ENCODE measurements around the gene RAPGEF2. TPM values are rescaled to one million over a fixed set of nuclear protein-coding genes. Genes with fewer than 3 reads are reported as not detected.

The RAPGEF2 gene
- total and polyA plus RNA-seq, 4 donors: 9.4 to 51.3 (median 31.9) TPM

- Histone ChIP-seq H3K27ac (ENCODE audit: low read depth in 1 of 2, low read length in 2 of 2) (no peak overlapping the region), H3K4me1 (ENCODE audit: control insufficient read depth in 1 of 2, insufficient read depth in 2 of 2, low read length in 2 of 2) (no peaks in the 10 kb centered on the region), H3K4me3 (ENCODE audit: low read length in 2 of 2) (no peak overlapping the region), H3K36me3 (ENCODE audit: control insufficient read depth in 1 of 2, insufficient read depth in 2 of 2, low read length in 1 of 2) (peaks cover 2 to 7% of the 10 kb centered on the region in 2 donors), H3K9me3 (ENCODE audit: control insufficient read depth, low read length) (no peaks in the 10 kb centered on the region), H3K27me3 (ENCODE audit: control insufficient read depth in 1 of 2, insufficient read depth in 2 of 2, low read length in 1 of 2) (no peaks in the 10 kb centered on the region)
- WGBS, 2 donors: 97 to 100% methylated on average over 3 of the region's 3 CpGs
- no peak for ATAC-seq (ENCODE audit: low FRiP score)
- intact Hi-C loops (cut with DNase I): no loop called here
- DNase-seq: no peak
Observed at GRCh38 chr4:159355466-159355865, 252.6 kb downstream of the RAPGEF2 start.

- Histone ChIP-seq H3K9me3 (ENCODE audit: control insufficient read depth, low read length) (no peaks in the 10 kb centered on the region), H3K36me3 (ENCODE audit: control insufficient read depth in 1 of 2, insufficient read depth in 2 of 2, low read length in 1 of 2) (peaks cover 2 to 7% of the 10 kb centered on the region in 2 donors), H3K27me3 (ENCODE audit: control insufficient read depth in 1 of 2, insufficient read depth in 2 of 2, low read length in 1 of 2) (no peaks in the 10 kb centered on the region), H3K4me1 (ENCODE audit: control insufficient read depth in 1 of 2, insufficient read depth in 2 of 2, low read length in 2 of 2) (peaks cover 0 to 3% of the 10 kb centered on the region in 2 donors), H3K27ac (ENCODE audit: low read depth in 1 of 2, low read length in 2 of 2) (no peak overlapping the region), H3K4me3 (ENCODE audit: low read length in 2 of 2) (no peak overlapping the region)
- DNase-seq (no peak), ATAC-seq (ENCODE audit: low FRiP score) (no peak)
- intact Hi-C loops (cut with DNase I): no loop called here
- WGBS, 2 donors: 94% methylated on average over 8 of the region's 8 CpGs
Observed at GRCh38 chr4:159357350-159357749, 254.5 kb downstream of the RAPGEF2 start.

GRCh38 chr4:159358226-159358625 is 255.3 kb downstream of the RAPGEF2 start:
- Histone ChIP-seq H3K27ac (ENCODE audit: low read depth in 1 of 2, low read length in 2 of 2) (no peak overlapping the region), H3K4me3 (ENCODE audit: low read length in 2 of 2) (no peak overlapping the region), H3K27me3 (ENCODE audit: control insufficient read depth in 1 of 2, insufficient read depth in 2 of 2, low read length in 1 of 2) (no peaks in the 10 kb centered on the region), H3K4me1 (ENCODE audit: control insufficient read depth in 1 of 2, insufficient read depth in 2 of 2, low read length in 2 of 2) (peaks cover 0 to 3% of the 10 kb centered on the region in 2 donors), H3K9me3 (ENCODE audit: control insufficient read depth, low read length) (no peaks in the 10 kb centered on the region), H3K36me3 (ENCODE audit: control insufficient read depth in 1 of 2, insufficient read depth in 2 of 2, low read length in 1 of 2) (peaks cover 2 to 7% of the 10 kb centered on the region in 2 donors)
- ATAC-seq (ENCODE audit: low FRiP score): peak; percentile 62
- intact Hi-C loops (cut with DNase I): no loop called here
- WGBS, 2 donors: 50 to 57% methylated on average over 2 of the region's 2 CpGs
- no peak for DNase-seq

- H3K4me3 ChIP-seq (ENCODE audit: low read length in 2 of 2): no peak overlapping the region
- H3K36me3 ChIP-seq (ENCODE audit: control insufficient read depth in 1 of 2, insufficient read depth in 2 of 2, low read length in 1 of 2): peaks cover 0 to 2% of the 10 kb centered on the region in 2 donors
- no peak overlapping the region for H3K27ac ChIP-seq (ENCODE audit: low read depth in 1 of 2, low read length in 2 of 2)
- H3K27me3 ChIP-seq (ENCODE audit: control insufficient read depth in 1 of 2, insufficient read depth in 2 of 2, low read length in 1 of 2): no peaks in the 10 kb centered on the region
- no peak for ATAC-seq (ENCODE audit: low FRiP score)
- DNase-seq: no peak
- no peaks in the 10 kb centered on the region for H3K9me3 ChIP-seq (ENCODE audit: control insufficient read depth, low read length)
- H3K4me1 ChIP-seq (ENCODE audit: control insufficient read depth in 1 of 2, insufficient read depth in 2 of 2, low read length in 2 of 2): peaks cover 0 to 3% of the 10 kb centered on the region in 2 donors
- whole genome bisulfite sequencing, 2 donors: 24 to 34% methylated on average over 3 of the region's 3 CpGs
- intact Hi-C loops (cut with DNase I): no loop called here
Observed at GRCh38 chr4:159360549-159360948, 257.7 kb downstream of the RAPGEF2 start.

- Histone ChIP-seq H3K36me3 (ENCODE audit: control insufficient read depth in 1 of 2, insufficient read depth in 2 of 2, low read length in 1 of 2) (no peaks in the 10 kb centered on the region), H3K27ac (ENCODE audit: low read depth in 1 of 2, low read length in 2 of 2) (no peak overlapping the region), H3K4me1 (ENCODE audit: control insufficient read depth in 1 of 2, insufficient read depth in 2 of 2, low read length in 2 of 2) (peaks cover 0 to 3% of the 10 kb centered on the region in 2 donors), H3K9me3 (ENCODE audit: control insufficient read depth, low read length) (no peaks in the 10 kb centered on the region), H3K4me3 (ENCODE audit: low read length in 2 of 2) (no peak overlapping the region), H3K27me3 (ENCODE audit: control insufficient read depth in 1 of 2, insufficient read depth in 2 of 2, low read length in 1 of 2) (no peaks in the 10 kb centered on the region)
- WGBS, 2 donors: 92 to 94% methylated on average over 3 of the region's 3 CpGs
- ATAC-seq (ENCODE audit: low FRiP score) (no peak), DNase-seq (no peak)
- intact Hi-C loops (cut with DNase I): no loop called here
Observed at GRCh38 chr4:159363361-159363760, 260.5 kb downstream of the RAPGEF2 start.

- Histone ChIP-seq H3K4me1 (ENCODE audit: control insufficient read depth in 1 of 2, insufficient read depth in 2 of 2, low read length in 2 of 2) (no peaks in the 10 kb centered on the region), H3K36me3 (ENCODE audit: control insufficient read depth in 1 of 2, insufficient read depth in 2 of 2, low read length in 1 of 2) (no peaks in the 10 kb centered on the region), H3K9me3 (ENCODE audit: control insufficient read depth, low read length) (no peaks in the 10 kb centered on the region), H3K4me3 (ENCODE audit: low read length in 2 of 2) (no peak overlapping the region), H3K27me3 (ENCODE audit: control insufficient read depth in 1 of 2, insufficient read depth in 2 of 2, low read length in 1 of 2) (no peaks in the 10 kb centered on the region), H3K27ac (ENCODE audit: low read depth in 1 of 2, low read length in 2 of 2) (no peak overlapping the region)
- DNase-seq (no peak), ATAC-seq (ENCODE audit: low FRiP score) (no peak)
- WGBS, 2 donors: 67% methylated on average over 9 of the region's 9 CpGs
- intact Hi-C loops (cut with DNase I): no loop called here
Observed at GRCh38 chr4:159366966-159367780, 264.3 kb downstream of the RAPGEF2 start.

- 59 to 63% methylated on average over 2 of the region's 2 CpGs for WGBS, 2 donors
- Histone ChIP-seq H3K27me3 (ENCODE audit: control insufficient read depth in 1 of 2, insufficient read depth in 2 of 2, low read length in 1 of 2) (no peaks in the 10 kb centered on the region), H3K9me3 (ENCODE audit: control insufficient read depth, low read length) (no peaks in the 10 kb centered on the region), H3K36me3 (ENCODE audit: control insufficient read depth in 1 of 2, insufficient read depth in 2 of 2, low read length in 1 of 2) (no peaks in the 10 kb centered on the region), H3K27ac (ENCODE audit: low read depth in 1 of 2, low read length in 2 of 2) (no peak overlapping the region), H3K4me3 (ENCODE audit: low read length in 2 of 2) (no peak overlapping the region), H3K4me1 (ENCODE audit: control insufficient read depth in 1 of 2, insufficient read depth in 2 of 2, low read length in 2 of 2) (no peaks in the 10 kb centered on the region)
- intact Hi-C loops (cut with DNase I): no loop called here
- ATAC-seq (ENCODE audit: low FRiP score): no peak
- DNase-seq: no peak
Observed at GRCh38 chr4:159367781-159368080, 264.9 kb downstream of the RAPGEF2 start.

GRCh38 chr4:159368320-159368719 is 265.4 kb downstream of the RAPGEF2 start:
- intact Hi-C loops (cut with DNase I): no loop called here
- Histone ChIP-seq H3K4me3 (ENCODE audit: low read length in 2 of 2) (no peak overlapping the region), H3K36me3 (ENCODE audit: control insufficient read depth in 1 of 2, insufficient read depth in 2 of 2, low read length in 1 of 2) (no peaks in the 10 kb centered on the region), H3K27me3 (ENCODE audit: control insufficient read depth in 1 of 2, insufficient read depth in 2 of 2, low read length in 1 of 2) (no peaks in the 10 kb centered on the region), H3K9me3 (ENCODE audit: control insufficient read depth, low read length) (no peaks in the 10 kb centered on the region), H3K27ac (ENCODE audit: low read depth in 1 of 2, low read length in 2 of 2) (no peak overlapping the region), H3K4me1 (ENCODE audit: control insufficient read depth in 1 of 2, insufficient read depth in 2 of 2, low read length in 2 of 2) (no peaks in the 10 kb centered on the region)
- WGBS, 2 donors: 96 to 100% methylated on average over 2 of the region's 2 CpGs
- DNase-seq (no peak), ATAC-seq (ENCODE audit: low FRiP score) (no peak)

- Histone ChIP-seq H3K27ac (ENCODE audit: low read depth in 1 of 2, low read length in 2 of 2) (no peak overlapping the region), H3K27me3 (ENCODE audit: control insufficient read depth in 1 of 2, insufficient read depth in 2 of 2, low read length in 1 of 2) (no peaks in the 10 kb centered on the region), H3K9me3 (ENCODE audit: control insufficient read depth, low read length) (no peaks in the 10 kb centered on the region), H3K4me1 (ENCODE audit: control insufficient read depth in 1 of 2, insufficient read depth in 2 of 2, low read length in 2 of 2) (no peaks in the 10 kb centered on the region), H3K36me3 (ENCODE audit: control insufficient read depth in 1 of 2, insufficient read depth in 2 of 2, low read length in 1 of 2) (no peaks in the 10 kb centered on the region), H3K4me3 (ENCODE audit: low read length in 2 of 2) (no peak overlapping the region)
- intact Hi-C loops (cut with DNase I): no loop called here
- no peak for ATAC-seq (ENCODE audit: low FRiP score)
- DNase-seq: no peak
- WGBS, 2 donors: 95% methylated on average over 8 of the region's 8 CpGs
Observed at GRCh38 chr4:159369256-159369655, 266.4 kb downstream of the RAPGEF2 start.
